Measurements from ENCODE around the gene PRR29. TPM values are rescaled to one million over a fixed set of nuclear protein-coding genes. Genes with fewer than 3 reads are reported as not detected.
"Not testable (repeated sequence)": the region's sequence is repeated elsewhere in the genome, so short reads cannot be mapped to it uniquely, and the experiment has no call there.

PRR29 gene
- total RNA-seq, 2 donors from 2014 or later, result 0.16 TPM; not detected in 1

DNA sequence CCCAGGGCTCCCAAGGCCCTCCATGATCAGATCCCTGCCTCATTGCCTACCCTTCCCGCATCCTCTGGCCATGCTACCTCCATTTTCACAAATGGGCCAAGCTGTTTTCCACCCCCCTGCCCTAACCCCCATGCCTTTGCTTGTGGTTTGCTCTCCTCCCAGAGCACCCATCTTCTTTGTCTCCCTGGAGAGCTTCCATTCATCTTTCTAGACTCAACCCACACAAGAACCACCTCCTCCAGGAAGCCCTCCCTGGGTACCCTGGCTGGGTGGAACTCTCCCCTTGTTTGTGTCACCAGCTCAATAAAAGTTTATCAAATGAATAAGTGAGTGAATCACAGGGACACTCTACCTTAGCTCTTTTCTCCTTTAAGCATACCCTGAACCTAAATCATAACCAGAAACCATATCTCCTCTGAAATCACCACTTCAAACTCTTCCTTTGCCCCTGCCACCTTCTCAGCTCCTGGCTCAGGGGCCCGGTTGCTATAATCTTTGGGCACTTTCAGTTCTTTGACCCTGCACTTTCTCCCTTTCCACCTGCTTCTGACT lies 22.5 kb upstream of the PRR29 start:
- no peak for DNase-seq
- H3K9ac ChIP-seq (ENCODE audit: low read depth in 2 of 2, low read length in 2 of 2), result no peak overlapping the region
- no peak overlapping the region for H3K27ac ChIP-seq
- intact Hi-C loops (cut with DNase I), result no loop called here
- no peaks in the 10 kb centered on the region for H3K4me1 ChIP-seq
- no peak overlapping the region for H3K4me3 ChIP-seq
- no peak for TF ChIP-seq CTCF (IDR thresholded peaks at IDR 0.05)
- H3K9me3 ChIP-seq, result no peaks in the 10 kb centered on the region
- no peaks in the 10 kb centered on the region for H3K27me3 ChIP-seq
- H3K36me3 ChIP-seq, result no peaks in the 10 kb centered on the region

GRCh38 chr17:63976702-63977101 lies 21.4 kb upstream of the PRR29 start:
- no peak overlapping the region for H3K4me3 ChIP-seq
- H3K9ac ChIP-seq (ENCODE audit: low read depth in 2 of 2, low read length in 2 of 2), result no peak overlapping the region
- no peaks in the 10 kb centered on the region for H3K9me3 ChIP-seq
- no peaks in the 10 kb centered on the region for H3K27me3 ChIP-seq
- intact Hi-C loops (cut with DNase I), result no loop called here
- H3K27ac ChIP-seq, result no peak overlapping the region
- no peaks in the 10 kb centered on the region for H3K4me1 ChIP-seq
- TF ChIP-seq CTCF (IDR thresholded peaks at IDR 0.05), result no peak
- no peak for DNase-seq
- no peaks in the 10 kb centered on the region for H3K36me3 ChIP-seq

DNA sequence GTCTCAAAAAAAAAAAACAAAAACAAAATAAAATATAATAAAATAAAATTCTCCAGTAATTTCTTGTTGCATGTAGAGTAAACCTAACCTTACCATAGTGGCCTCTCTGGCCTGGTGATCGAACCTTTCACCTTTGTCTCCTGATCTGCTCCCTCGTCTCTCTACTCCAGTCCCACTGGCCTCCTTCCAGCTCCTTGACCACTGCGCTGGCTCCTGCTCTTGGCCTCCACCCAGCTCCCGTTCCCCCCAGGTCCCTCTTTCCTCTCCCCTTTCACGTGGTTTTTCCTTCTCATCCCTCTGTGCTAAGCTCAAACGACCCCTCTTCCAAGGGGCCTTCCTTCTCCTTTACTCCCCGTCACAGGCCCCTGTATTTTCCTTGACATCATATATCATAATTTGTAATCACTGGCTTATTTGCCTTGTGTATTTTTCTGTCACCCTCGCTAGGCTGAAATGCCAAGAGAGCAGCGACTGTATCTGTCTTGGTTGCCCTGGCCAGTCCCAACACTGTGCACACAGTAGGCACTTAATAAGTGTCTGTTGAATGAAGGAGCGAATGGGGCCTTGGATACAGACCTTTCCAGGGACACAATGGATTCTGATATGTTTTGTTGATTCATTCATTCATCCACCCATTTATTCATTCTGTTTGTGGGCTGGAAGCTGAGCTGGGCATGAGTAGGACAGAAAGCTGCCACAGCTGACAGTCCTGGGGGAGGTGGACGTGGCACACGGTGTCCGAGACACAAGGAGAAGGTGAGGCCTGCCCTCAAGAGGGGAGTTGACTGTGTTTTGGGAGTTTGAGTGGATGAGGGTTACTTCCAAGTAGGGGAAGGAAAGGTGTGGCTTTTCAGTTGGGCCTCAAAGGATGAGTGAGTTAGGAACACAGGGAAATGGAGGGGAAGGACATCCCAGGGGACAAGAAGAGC lies 19.6 kb upstream of the PRR29 start:
- H3K36me3 ChIP-seq, result no peaks in the 10 kb centered on the region

GRCh38 chr17:63982641-63983040 lies 15.5 kb upstream of the PRR29 start:
- H3K27me3 ChIP-seq; H3K4me1 ChIP-seq; intact Hi-C loops (cut with DNase I); H3K36me3 ChIP-seq; H3K9me3 ChIP-seq; DNase-seq; H3K9ac ChIP-seq (ENCODE audit: low read depth in 2 of 2, low read length in 2 of 2); H3K27ac ChIP-seq; H3K4me3 ChIP-seq: not testable (repeated sequence)

More for the DNA sequence above, 19.6 kb upstream of the PRR29 start:
- no peak overlapping the region for H3K4me3 ChIP-seq
- H3K27me3 ChIP-seq, result no peaks in the 10 kb centered on the region
- H3K9me3 ChIP-seq, result no peaks in the 10 kb centered on the region
- intact Hi-C loops (cut with DNase I), result no loop called here
- H3K9ac ChIP-seq (ENCODE audit: low read depth in 2 of 2, low read length in 2 of 2), result no peak overlapping the region
- no peaks in the 10 kb centered on the region for H3K4me1 ChIP-seq
- no peak overlapping the region for H3K27ac ChIP-seq
- no peak for TF ChIP-seq CTCF (IDR thresholded peaks at IDR 0.05)
- DNase-seq, result no peak

DNA sequence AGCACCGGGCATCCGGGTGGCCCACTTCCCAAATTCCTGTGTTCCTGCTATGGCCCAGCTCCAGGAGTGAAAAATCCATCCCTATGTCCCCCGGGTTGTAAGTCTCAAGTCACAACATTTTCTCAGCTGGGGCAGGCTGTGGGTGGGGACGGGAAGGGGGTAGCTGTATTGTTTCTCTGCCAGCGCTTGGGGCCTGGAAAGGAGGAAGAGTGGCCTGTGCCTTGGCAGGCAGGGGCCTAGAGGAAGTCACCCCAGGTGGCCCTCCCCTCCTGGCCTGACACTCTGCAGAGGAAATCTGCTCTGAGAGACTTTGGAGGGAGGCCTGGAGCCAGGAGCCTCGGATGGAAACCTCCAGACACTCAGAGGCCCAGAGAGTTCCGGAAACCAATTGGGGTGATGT lies 14.8 kb upstream of the PRR29 start:
- no peak for TF ChIP-seq CTCF (IDR thresholded peaks at IDR 0.05)
- H3K9ac ChIP-seq (ENCODE audit: low read depth in 2 of 2, low read length in 2 of 2), result no peak overlapping the region
- no peaks in the 10 kb centered on the region for H3K9me3 ChIP-seq
- no peak for DNase-seq
- no peak overlapping the region for H3K4me3 ChIP-seq
- H3K36me3 ChIP-seq, result no peaks in the 10 kb centered on the region
- intact Hi-C loops (cut with DNase I), result no loop called here
- no peaks in the 10 kb centered on the region for H3K4me1 ChIP-seq
- H3K27me3 ChIP-seq, result no peaks in the 10 kb centered on the region
- no peak overlapping the region for H3K27ac ChIP-seq

DNA sequence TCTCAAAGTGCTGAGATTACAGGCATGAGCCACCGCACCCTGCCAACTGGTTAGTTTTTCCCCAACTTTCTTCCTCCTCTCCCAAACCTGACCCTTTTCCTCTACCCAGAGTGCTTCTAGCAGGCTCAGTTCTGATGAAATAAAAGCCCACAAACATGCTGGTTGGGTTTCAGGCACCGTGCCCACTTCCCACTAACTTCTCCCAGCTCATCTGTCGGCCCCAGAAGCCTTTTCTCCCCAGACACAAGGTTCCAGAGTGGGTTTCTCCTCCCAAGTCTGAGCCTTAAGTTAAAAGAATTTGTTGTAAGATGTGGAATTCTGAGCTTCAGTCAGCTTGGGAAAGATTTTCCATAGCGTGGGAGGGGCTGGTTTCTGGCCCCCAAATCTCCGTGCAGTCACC lies 13.9 kb upstream of the PRR29 start:
- intact Hi-C loops (cut with DNase I), result no loop called here
- no peaks in the 10 kb centered on the region for H3K27me3 ChIP-seq
- DNase-seq, result no peak
- H3K4me3 ChIP-seq, result no peak overlapping the region
- no peaks in the 10 kb centered on the region for H3K4me1 ChIP-seq
- no peaks in the 10 kb centered on the region for H3K9me3 ChIP-seq
- H3K9ac ChIP-seq (ENCODE audit: low read depth in 2 of 2, low read length in 2 of 2), result no peak overlapping the region
- peak overlapping the region; percentile 33 for H3K27ac ChIP-seq
- TF ChIP-seq CTCF (IDR thresholded peaks at IDR 0.05), result no peak
- H3K36me3 ChIP-seq, result no peaks in the 10 kb centered on the region
